IPS-20b (cell line): ENCODE measurements around the gene RPL28.

Experiments used
- H3K27ac ChIP-seq: one replicate; pipeline ENCODE4 v1.5.1; 2013; ENCODE audit warnings: low read length
- H3K27me3 ChIP-seq: 2 replicates; pipeline ENCODE4 v1.6.1; 2013; ENCODE audit warnings: mild to moderate bottlenecking, low read length, inconsistent platforms; ENCODE audit not compliant: insufficient read depth
- H3K36me3 ChIP-seq: 2 replicates; pipeline ENCODE4 v1.6.1; 2013; ENCODE audit warnings: low read depth, mild to moderate bottlenecking, inconsistent platforms, low read length, moderate library complexity; ENCODE audit not compliant: insufficient read depth
- H3K4me1 ChIP-seq: 2 replicates; pipeline ENCODE4 v1.6.1; 2013; ENCODE audit warnings: mild to moderate bottlenecking, control low read depth, inconsistent platforms, low read length, moderate library complexity; ENCODE audit not compliant: insufficient read depth
- H3K4me3 ChIP-seq: 2 replicates; pipeline ENCODE4 v1.5.1; 2013; ENCODE audit warnings: mild to moderate bottlenecking, low read length, inconsistent platforms
- H3K9ac ChIP-seq: 2 replicates; pipeline ENCODE4 v1.6.1; 2013; ENCODE audit warnings: low read depth, mild to moderate bottlenecking, inconsistent platforms, low read length, moderate library complexity
- H3K9me3 ChIP-seq: 2 replicates; pipeline ENCODE4 v1.6.1; 2013; ENCODE audit warnings: mild to moderate bottlenecking, low read depth, low read length, inconsistent platforms; ENCODE audit not compliant: insufficient read depth

RPL28 gene

GRCh38 chr19:55345818-55346724, 39.7 kb upstream of the RPL28 start:
- Histone ChIP-seq H3K27ac (no peak overlapping the region), H3K9me3 (no peaks in the 10 kb centered on the region), H3K4me1 (peaks cover 17% of the 10 kb centered on the region; the same call in 1 of the 2 replicates), H3K27me3 (peaks cover 7% of the 10 kb centered on the region), H3K9ac (no peak overlapping the region), H3K36me3 (peaks cover 38% of the 10 kb centered on the region), H3K4me3 (no peak overlapping the region)

- Histone ChIP-seq H3K36me3 (peaks cover 35% of the 10 kb centered on the region), H3K9me3 (no peaks in the 10 kb centered on the region), H3K4me3 (no peak overlapping the region), H3K27ac (no peak overlapping the region), H3K27me3 (peaks cover 15% of the 10 kb centered on the region), H3K4me1 (peaks cover 13% of the 10 kb centered on the region; the same call in 1 of the 2 replicates), H3K9ac (no peak overlapping the region)
These were observed 38.8 kb upstream of the RPL28 start for GRCh38 chr19:55346725-55347441.

GRCh38 chr19:55347442-55348009, 38.2 kb upstream of the RPL28 start:
- H3K4me3 ChIP-seq = no peak overlapping the region; the same call in 1 of the 2 replicates

GRCh38 chr19:55348317-55349034, 37.3 kb upstream of the RPL28 start:
- peaks cover 31% of the 10 kb centered on the region for H3K27me3 ChIP-seq
- peak overlapping the region; percentile 35; the same call in 1 of the 2 replicates for H3K4me3 ChIP-seq
- peaks cover 21% of the 10 kb centered on the region for H3K36me3 ChIP-seq
- H3K4me1 ChIP-seq = peaks cover 13% of the 10 kb centered on the region; the same call in 1 of the 2 replicates
- H3K27ac ChIP-seq = peak overlapping the region; percentile 87
- H3K9me3 ChIP-seq = no peaks in the 10 kb centered on the region
- H3K9ac ChIP-seq = peak overlapping the region; percentile 68; the same call in 1 of the 2 replicates

More at GRCh38 chr19:55347442-55348009, 38.2 kb upstream of the RPL28 start:
- H3K4me1 ChIP-seq = peaks cover 13% of the 10 kb centered on the region; the same call in 1 of the 2 replicates
- H3K27me3 ChIP-seq = peaks cover 22% of the 10 kb centered on the region
- H3K9ac ChIP-seq = peak overlapping the region; percentile 68; the same call in 1 of the 2 replicates
- H3K27ac ChIP-seq = peak overlapping the region; percentile 87
- no peaks in the 10 kb centered on the region for H3K9me3 ChIP-seq
- H3K36me3 ChIP-seq = peaks cover 31% of the 10 kb centered on the region

- H3K4me1 ChIP-seq = peaks cover 13% of the 10 kb centered on the region; the same call in 1 of the 2 replicates
- H3K9me3 ChIP-seq = no peaks in the 10 kb centered on the region
- 0 out of 2 replicates have a peak, but pooled peaks cover 7% of the 10 kb centered on the region for H3K36me3 ChIP-seq
- no peak overlapping the region for H3K4me3 ChIP-seq
- H3K27ac ChIP-seq = no peak overlapping the region
- H3K9ac ChIP-seq = no peak overlapping the region; the same call in 1 of the 2 replicates
- peaks cover 53% of the 10 kb centered on the region for H3K27me3 ChIP-seq
These were observed 35.0 kb upstream of the RPL28 start for GRCh38 chr19:55350620-55351315.

- no peaks in the 10 kb centered on the region for H3K36me3 ChIP-seq
- H3K27me3 ChIP-seq = peaks cover 66% of the 10 kb centered on the region
- no peak overlapping the region for H3K4me3 ChIP-seq
- H3K27ac ChIP-seq = no peak overlapping the region
- H3K4me1 ChIP-seq = peaks cover 13% of the 10 kb centered on the region; the same call in 1 of the 2 replicates
- H3K9me3 ChIP-seq = no peaks in the 10 kb centered on the region
- H3K9ac ChIP-seq = no peak overlapping the region
These were observed 33.7 kb upstream of the RPL28 start for GRCh38 chr19:55352040-55352439.

GRCh38 chr19:55352549-55353145, 33.1 kb upstream of the RPL28 start:
- Histone ChIP-seq H3K9me3 (no peaks in the 10 kb centered on the region), H3K4me3 (peak overlapping the region; percentile 66; the same call in 1 of the 2 replicates), H3K27me3 (peaks cover 71% of the 10 kb centered on the region), H3K27ac (no peak overlapping the region), H3K4me1 (peaks cover 13% of the 10 kb centered on the region; the same call in 1 of the 2 replicates), H3K36me3 (no peaks in the 10 kb centered on the region), H3K9ac (no peak overlapping the region)

GRCh38 chr19:55353356-55353802, 32.4 kb upstream of the RPL28 start:
- peak overlapping the region; percentile 66 for H3K4me3 ChIP-seq
- H3K27ac ChIP-seq = no peak overlapping the region
- peaks cover 6% of the 10 kb centered on the region; the same call in 1 of the 2 replicates for H3K4me1 ChIP-seq
- peaks cover 76% of the 10 kb centered on the region for H3K27me3 ChIP-seq
- H3K9me3 ChIP-seq = no peaks in the 10 kb centered on the region
- H3K36me3 ChIP-seq = no peaks in the 10 kb centered on the region
- H3K9ac ChIP-seq = peak overlapping the region; percentile 34; the same call in 1 of the 2 replicates

- peaks cover 81% of the 10 kb centered on the region for H3K27me3 ChIP-seq
- H3K4me3 ChIP-seq = peak overlapping the region; percentile 66
- no peaks in the 10 kb centered on the region for H3K9me3 ChIP-seq
- no peak overlapping the region for H3K27ac ChIP-seq
- no peaks in the 10 kb centered on the region for H3K36me3 ChIP-seq
- H3K9ac ChIP-seq = peak overlapping the region; percentile 34; the same call in 1 of the 2 replicates
- no peaks in the 10 kb centered on the region; the same call in 1 of the 2 replicates for H3K4me1 ChIP-seq
These were observed 31.7 kb upstream of the RPL28 start for GRCh38 chr19:55353803-55354697.
